GM21717 (cell line): ENCODE measurements around the gene CAD.

Experiments
- ATAC-seq: cut with Tn5 transposase; IDR thresholded peaks from one replicate; pipeline ENCODE4 v1.9.1; 2021; ENCODE audit warnings: mild to moderate bottlenecking, moderate library complexity; ENCODE audit not compliant: unreplicated experiment

Gene CAD

GRCh38 chr2:27275211-27276150, 58.3 kb downstream of the CAD start, which contains the start of gene DNAJC5G:
Gene DNAJC5G, plus strand, starts transcription at chr2:27275433. Its CDS starts 1,296 bp downstream, at chr2:27276729.
- ATAC-seq = no peak

GRCh38 chr2:27278010-27278409, 60.8 kb downstream of the CAD start:
- ATAC-seq = no peak

GRCh38 chr2:27280826-27281225, 63.7 kb downstream of the CAD start:
- no peak for ATAC-seq

GRCh38 chr2:27281442-27281841, 64.3 kb downstream of the CAD start:
- no peak for ATAC-seq

- no peak for ATAC-seq
These were observed 64.8 kb downstream of the CAD start, which contains the start of gene TRIM54 for GRCh38 chr2:27281855-27282559. Gene TRIM54, plus strand, starts transcription at chr2:27282429. Its CDS starts 303 bp downstream, at chr2:27282732.

- no peak for ATAC-seq
These were observed 65.7 kb downstream of the CAD start for GRCh38 chr2:27282892-27283291.

GRCh38 chr2:27284996-27285395, 67.8 kb downstream of the CAD start:
- no peak for ATAC-seq

- ATAC-seq = no peak
These were observed 68.3 kb downstream of the CAD start for GRCh38 chr2:27285481-27285880.

- no peak for ATAC-seq
These were observed 71.4 kb downstream of the CAD start for GRCh38 chr2:27288610-27289009.

- ATAC-seq = no peak
These were observed 73.4 kb downstream of the CAD start for GRCh38 chr2:27290549-27290948.

- no peak for ATAC-seq
These were observed 74.7 kb downstream of the CAD start for GRCh38 chr2:27291865-27292264.
